ENCODE results near the gene FLT3LG.

The FLT3LG gene

DNA sequence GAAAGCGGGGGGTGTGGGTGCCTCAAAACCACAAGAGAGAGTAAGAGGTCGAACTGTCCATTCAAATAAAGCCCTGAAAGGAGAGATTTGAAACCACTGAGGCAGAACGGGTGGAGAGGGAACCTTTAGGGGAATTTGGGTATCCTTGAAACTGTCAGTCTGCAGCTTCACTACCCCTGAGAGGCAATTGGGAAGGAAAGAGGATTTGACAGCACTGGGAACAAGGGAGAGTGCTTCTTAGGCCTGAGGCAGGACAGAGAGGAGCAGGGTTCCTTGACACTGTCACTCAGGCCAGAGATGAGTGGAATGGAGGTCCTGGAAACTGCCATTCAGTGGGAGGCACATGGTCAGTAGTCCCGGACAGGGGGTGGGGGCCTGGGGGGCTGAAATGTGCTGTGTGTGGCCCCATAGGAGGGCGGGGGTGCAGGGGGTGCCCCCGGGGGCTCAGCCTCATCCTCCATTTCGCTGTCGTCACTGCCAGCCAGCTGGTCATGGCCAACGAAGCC lies 43.8 kb upstream of the FLT3LG start:
- TF ChIP-seq, protein P1, sequence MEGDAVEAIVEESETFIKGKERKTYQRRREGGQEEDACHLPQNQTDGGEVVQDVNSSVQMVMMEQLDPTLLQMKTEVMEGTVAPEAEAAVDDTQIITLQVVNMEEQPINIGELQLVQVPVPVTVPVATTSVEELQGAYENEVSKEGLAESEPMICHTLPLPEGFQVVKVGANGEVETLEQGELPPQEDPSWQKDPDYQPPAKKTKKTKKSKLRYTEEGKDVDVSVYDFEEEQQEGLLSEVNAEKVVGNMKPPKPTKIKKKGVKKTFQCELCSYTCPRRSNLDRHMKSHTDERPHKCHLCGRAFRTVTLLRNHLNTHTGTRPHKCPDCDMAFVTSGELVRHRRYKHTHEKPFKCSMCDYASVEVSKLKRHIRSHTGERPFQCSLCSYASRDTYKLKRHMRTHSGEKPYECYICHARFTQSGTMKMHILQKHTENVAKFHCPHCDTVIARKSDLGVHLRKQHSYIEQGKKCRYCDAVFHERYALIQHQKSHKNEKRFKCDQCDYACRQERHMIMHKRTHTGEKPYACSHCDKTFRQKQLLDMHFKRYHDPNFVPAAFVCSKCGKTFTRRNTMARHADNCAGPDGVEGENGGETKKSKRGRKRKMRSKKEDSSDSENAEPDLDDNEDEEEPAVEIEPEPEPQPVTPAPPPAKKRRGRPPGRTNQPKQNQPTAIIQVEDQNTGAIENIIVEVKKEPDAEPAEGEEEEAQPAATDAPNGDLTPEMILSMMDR (conservative IDR thresholded peaks at IDR 0.05) = no peak
- H3K27ac ChIP-seq = no peak overlapping the region

- no peak overlapping the region for H3K27ac ChIP-seq
- TF ChIP-seq, protein P1 (conservative IDR thresholded peaks at IDR 0.05) = no peak
Measured at GRCh38 chr19:49430678-49431329, 43.2 kb upstream of the FLT3LG start.

DNA sequence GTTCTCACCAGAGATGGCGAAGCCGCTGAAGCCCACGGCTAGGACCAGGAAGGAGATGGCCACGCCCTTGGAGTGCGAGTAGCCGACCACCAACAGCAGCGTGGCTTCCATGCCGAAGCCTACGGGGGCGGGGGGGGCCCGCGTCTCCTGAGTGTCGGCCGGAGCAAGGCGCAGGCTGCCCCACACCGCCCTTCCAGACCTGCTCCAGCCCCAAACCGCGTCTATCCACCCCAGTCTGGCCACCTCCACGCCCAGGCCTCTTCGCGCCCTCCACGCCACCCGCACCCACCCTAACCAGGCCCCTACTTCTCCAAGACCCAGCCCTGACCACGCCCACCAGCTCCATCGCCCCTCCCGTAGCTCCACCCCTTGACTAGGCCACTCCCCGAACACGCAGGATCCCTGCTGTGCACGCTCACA lies 42.7 kb upstream of the FLT3LG start:
- TF ChIP-seq, protein P1 (conservative IDR thresholded peaks at IDR 0.05) = no peak
- no peak overlapping the region for H3K27ac ChIP-seq

GRCh38 chr19:49432141-49433073 lies 41.6 kb upstream of the FLT3LG start:
- H3K27ac ChIP-seq = no peak overlapping the region
- TF ChIP-seq, protein P1 (conservative IDR thresholded peaks at IDR 0.05) = no peak

DNA sequence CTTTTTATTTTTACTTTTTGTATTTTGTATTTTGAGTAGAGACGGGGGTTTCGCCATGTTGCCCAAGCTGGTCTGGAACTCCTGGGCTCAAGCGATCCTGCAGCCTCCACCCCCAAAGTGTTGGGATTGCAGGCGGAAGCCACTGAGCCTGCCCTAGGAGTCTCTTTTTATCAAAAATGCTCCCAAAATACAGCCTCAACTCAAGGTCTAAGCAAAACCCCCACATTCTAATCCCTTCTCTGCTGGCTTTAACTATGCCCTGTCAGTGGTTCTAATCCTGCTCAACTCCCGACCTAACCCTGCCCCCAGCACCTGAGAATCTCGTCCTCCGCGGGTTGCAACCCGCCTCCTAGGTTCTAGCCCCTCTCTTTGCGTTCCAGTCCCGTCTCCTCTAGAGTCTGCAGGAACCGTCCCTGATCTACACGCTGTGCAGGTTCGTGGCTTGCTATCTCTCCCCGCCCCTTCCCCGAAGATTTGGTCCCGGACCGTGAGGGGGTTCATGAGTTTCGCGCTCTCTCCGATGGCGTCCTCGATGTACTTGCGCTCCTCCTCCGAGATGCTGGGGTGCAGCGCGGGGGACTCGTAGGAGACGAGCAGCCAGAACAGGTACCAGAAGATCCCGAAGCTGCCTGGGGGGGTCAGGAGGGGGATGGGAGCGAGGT lies 40.6 kb upstream of the FLT3LG start:
- H3K27ac ChIP-seq = no peak overlapping the region
- TF ChIP-seq, protein P1 (conservative IDR thresholded peaks at IDR 0.05) = no peak

- H3K27ac ChIP-seq = no peak overlapping the region
- TF ChIP-seq, protein P1 (conservative IDR thresholded peaks at IDR 0.05) = no peak
Measured at GRCh38 chr19:49434907-49435583, 39.0 kb upstream of the FLT3LG start.

Data from VCaP (cell line).